Measurements from ENCODE around the gene SORBS1.

SORBS1 gene

DNA sequence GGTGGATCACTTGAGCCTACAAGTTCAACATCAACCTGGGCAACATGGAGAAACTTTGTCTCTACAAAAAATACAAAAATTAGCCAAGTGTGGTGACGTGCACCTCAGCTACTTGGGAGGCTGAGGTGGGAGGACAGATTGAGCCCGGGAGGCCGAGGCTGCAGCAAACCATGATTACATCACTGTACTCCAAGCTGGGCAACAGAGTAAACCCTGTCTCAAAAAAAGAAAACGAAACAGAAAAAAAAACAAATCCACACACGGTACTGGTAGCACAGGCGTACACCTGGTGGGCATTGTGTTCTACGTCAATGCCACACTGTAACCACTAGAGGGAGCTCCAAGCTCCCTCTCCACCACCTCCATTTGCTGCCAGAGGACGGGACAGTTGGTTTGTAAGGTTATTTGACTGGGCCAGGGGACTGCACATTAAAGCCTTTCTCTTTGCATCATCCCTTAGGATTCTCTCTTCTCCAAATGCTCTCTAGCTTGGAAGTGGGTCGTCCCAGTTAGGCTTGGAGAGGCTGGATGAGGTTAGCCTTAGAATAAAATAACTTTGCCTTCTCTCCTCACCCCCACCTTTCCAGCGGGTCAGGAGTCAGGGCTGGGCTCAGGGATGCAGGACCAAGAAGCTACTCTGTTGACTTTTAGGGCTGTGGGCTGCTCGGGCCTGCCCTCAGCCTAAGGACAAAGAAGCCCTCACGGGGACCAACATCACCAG, 130.8 kb downstream of the SORBS1 start:
- no peak for DNase-seq

GRCh38 chr10:95429639-95430038, 131.5 kb downstream of the SORBS1 start:
- no peak for DNase-seq

DNA sequence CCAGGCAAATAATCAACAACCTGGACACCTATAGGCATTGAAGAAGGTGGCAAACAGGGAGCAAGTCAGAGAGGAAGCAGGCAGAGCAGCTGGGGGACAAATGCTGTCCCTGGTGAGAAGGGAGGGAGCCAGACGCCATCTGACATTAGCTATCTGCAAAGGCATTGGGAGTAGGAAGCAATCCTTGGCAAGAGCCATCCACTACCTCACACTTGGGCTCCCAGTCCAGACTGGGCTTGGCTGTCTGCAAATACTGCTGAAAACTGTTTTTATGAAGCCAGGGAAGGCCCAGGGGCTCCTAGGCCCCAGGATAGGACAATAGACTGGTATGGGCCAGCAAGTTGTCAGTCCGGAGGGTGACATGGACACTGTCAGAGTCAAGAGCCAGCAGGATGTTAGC, 132.5 kb downstream of the SORBS1 start:
- no peak for DNase-seq

DNA sequence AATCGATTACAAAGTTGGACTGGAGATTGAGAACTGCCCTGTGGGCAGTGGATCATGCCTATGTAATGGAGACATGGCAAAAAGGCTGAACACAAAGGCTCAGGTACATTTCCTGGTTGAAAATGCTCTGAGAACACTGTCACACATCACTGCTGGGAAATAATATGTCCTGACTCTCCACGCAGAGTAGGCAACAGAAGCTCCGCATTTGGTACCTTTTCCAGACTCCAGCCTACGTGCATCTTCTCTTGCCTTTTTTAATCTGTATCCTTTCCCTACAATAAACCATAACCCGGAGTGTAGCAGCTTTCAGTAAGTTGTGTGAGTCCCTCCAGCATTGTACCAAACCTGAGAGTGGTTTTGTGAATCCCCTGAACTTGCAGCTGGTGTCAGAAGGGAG, 134.7 kb downstream of the SORBS1 start:
- DNase-seq = no peak

- DNase-seq = no peak
These were observed 135.3 kb downstream of the SORBS1 start for GRCh38 chr10:95425592-95426465.

GRCh38 chr10:95423164-95424005, 137.8 kb downstream of the SORBS1 start:
- DNase-seq = no peak

GRCh38 chr10:95422233-95422632, 138.9 kb downstream of the SORBS1 start:
- no peak for DNase-seq

GRCh38 chr10:95421782-95422181, 139.4 kb downstream of the SORBS1 start:
- DNase-seq = no peak

DNA sequence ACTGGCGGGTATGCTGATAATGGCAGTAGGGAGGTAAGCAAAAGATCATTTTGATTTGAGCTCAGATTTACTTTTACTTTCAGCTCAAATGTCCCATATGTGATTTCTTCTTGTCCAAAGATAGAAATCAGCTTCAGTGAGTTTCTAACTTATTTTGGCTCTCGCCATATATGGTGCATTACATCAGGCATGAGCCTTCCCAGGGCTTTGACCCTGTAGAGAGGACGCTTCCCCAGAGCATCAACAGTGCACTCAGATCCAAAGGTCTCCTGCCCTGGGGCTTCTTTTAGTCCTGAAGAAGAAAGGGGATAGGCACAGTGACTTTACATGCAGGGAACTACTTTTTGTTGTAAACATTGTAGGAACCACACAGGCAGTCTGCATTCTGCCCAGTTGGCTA, 141.8 kb downstream of the SORBS1 start:
- no peak for DNase-seq

GRCh38 chr10:95416973-95417372, 144.2 kb downstream of the SORBS1 start:
- no peak for DNase-seq

- DNase-seq = no peak
These were observed 144.9 kb downstream of the SORBS1 start for GRCh38 chr10:95416270-95416669.

GRCh38 chr10:95415621-95416031, 145.5 kb downstream of the SORBS1 start:
- no peak for DNase-seq

GRCh38 chr10:95414844-95415485, 146.2 kb downstream of the SORBS1 start:
- no peak for DNase-seq

DNA sequence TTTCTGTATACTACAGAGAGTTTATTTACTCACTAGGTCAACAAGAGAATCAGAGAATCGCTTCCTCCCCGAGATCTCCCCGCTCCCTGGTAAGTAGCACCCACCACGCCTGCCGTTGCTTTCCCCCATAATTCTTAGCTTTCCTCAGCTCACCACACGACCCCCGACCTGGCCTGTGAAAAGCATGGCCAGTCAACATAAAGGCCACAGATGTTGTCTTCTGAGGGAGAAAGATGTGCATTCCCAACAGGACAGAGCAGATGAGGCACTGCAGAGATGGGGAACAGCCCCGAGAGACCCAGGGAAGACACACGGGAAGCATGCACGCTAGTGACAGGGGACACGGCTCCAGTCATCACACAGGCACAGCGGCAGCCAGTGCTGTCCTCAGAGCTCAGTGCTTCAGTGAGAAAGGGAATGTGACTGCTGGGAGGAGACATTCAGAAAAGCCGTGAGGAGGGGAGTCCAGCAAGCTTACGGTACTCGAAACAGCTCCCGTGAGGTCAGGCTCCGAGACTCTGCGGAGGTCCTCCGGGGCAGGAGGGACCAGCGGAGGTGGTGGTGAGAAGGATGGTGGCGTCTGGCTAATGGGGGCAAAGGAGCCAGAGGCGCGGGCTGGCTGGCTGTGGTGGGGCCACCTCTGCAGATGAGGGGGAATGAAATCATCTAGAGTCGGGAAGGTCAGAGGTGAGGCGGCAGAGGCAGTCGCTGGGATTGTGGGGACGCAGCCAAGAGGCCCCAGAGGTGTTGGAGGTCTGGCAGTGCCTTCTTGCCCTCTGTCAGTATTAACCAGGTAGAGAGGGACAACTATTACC, 146.9 kb downstream of the SORBS1 start:
- DNase-seq = no peak

DNA sequence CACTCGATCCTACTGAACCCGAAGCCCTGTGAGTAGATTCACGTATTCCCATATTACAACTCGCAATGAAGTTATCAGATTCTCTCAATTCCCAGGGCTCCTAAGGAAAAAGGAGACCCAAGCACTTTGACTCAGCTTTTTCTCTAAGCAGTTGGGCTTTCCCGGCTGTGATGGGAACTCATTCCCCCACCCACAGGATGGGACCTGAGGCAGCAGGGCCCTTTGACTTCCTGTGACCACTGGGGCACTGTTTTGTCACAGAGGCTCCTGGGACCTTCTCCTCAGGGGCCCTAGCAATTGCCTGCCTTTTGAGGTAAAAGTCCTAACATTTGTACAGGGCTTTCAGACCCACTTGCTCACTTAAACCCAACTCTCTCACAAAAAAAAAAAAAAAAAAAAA, 147.6 kb downstream of the SORBS1 start:
- DNase-seq = no peak

GRCh38 chr10:95411635-95412034, 149.5 kb downstream of the SORBS1 start:
- no peak for DNase-seq

GRCh38 chr10:95408983-95409873, 151.9 kb downstream of the SORBS1 start:
- no peak for DNase-seq

- no peak for DNase-seq
These were observed 152.8 kb downstream of the SORBS1 start for GRCh38 chr10:95408148-95408960.

DNA sequence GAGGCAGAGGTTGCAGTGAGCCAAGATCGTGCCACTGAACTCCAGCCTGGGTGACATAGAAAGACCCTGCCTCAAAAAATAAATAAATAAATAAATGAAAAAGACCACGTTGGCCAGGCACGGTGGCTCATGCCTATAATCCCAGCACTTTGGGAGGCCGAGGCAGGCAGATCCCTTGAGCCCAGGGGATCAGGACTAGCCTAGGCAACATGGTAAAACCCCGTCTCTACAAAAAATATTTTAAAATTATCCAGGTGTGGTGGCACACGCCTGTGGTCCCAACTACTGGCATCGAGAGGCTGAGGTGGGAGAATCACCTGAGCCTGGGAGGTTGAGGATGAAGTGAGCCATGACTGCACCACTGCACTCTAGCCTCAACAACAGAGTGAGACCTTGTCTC, 153.6 kb downstream of the SORBS1 start:
- DNase-seq = no peak
